IPS-NIHi7 (cell line): Measurements from ENCODE around the gene ATPAF1.

Source experiments
- DNase-seq: peaks from one replicate; pipeline ENCODE4 v3.0.0; 2012; ENCODE audit warnings: mixed read lengths; ENCODE audit errors: extremely low spot score

ATPAF1 gene

DNA sequence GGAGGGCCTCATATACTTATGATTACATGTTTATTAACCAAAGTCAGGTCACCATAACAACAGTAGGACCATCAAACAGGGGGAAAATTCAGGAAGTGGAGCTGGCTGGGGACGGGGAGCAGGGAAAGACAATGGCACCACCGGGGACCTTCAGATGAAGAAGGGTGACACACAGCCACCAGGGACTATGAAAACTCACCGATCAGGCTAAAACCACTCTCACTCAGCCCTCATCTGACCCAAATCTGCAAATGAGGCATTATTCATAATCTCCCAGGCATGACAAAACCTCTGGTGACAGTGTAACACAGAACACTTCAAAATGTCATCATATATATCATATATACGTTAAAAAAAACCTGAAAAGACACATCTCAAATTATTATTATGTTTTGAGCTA is 75.3 kb downstream of the ATPAF1 start:
- no peak for DNase-seq

DNA sequence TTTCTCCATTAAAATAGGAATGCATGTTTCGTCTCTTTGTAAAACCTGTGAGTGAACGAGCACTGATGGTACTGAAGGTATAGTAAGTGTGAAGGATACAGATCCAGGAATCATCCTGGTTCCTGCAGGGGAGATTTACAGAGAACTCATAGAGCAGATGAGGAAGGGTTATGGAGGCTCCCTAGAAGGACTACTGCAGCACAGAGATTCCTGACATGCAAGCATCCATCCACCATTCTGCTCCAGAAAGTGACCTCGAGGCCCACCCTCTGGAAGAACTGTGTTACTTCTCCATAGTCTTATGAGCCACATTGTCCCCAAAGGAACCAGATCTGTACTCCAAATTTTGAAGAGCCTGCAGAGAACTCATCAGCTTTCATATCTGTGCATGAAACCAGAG is 78.6 kb downstream of the ATPAF1 start:
- no peak for DNase-seq

DNA sequence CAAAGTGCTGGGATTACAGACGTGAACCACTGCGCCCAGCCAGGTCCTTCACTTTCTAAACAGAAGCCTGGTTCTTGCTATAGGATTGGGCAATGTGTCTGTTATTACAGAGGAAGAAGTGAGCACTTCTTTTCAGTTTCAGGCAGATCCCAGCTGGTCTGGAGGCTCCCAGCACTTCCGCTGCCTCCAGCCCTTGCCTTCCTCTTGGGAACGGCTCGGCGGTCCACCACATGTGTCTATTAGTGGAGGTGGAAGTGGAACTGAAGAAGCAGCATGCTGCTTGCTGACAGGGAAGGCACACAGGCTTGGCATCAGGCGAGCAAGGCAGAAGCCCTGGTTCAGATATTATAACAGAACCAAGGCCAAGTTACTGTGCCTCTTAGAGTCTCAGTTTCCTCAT is 81.1 kb downstream of the ATPAF1 start:
- no peak for DNase-seq

DNA sequence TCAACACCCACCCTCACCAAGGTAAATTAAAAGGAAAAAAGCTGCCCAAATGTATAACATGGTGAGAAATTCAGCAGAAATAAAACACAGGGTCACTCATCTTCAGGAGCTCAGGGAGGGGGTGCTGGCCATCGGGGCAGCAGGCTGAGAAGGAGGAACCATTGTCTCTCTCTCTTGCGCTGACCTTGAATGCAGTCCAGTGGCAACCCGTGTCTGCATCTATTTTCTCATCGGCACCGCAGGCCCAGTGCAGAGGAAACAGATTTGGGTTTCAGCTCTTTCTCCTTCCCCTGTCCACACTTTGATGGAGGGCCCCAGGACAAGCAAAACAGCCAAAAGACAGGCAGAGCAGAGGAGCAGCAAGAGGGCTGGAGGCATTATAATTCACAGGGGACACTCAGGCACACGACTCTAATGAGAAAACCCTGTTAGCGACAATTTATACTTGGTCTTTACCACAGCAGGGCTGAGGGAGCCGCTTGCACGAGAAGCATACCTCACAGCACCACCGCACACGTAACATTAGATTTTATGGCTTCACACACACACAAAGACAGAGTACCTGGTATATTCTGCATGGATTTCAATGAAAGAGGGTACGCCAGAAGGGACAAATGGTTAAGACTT is 82.7 kb downstream of the ATPAF1 start:
- DNase-seq = no peak

DNA sequence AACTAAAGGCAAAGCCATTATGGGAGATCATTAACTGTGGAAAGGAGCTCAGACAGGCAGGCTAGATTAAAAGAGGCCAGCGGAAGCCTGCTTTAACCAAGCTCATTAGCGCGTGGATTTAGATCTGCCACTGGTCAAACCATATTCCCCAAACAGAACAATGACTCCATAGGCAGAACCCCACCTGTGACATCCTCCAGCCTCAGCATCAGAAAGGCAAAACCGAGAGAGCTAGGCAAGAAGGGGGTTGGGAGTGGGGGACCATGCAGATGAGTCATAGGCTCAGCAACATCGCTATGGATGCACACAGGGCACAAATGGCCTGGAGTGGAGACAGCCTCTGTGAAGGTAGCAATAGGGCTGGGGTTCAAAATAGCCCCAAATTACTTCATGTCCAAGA is 84.7 kb downstream of the ATPAF1 start:
- DNase-seq = no peak

DNA sequence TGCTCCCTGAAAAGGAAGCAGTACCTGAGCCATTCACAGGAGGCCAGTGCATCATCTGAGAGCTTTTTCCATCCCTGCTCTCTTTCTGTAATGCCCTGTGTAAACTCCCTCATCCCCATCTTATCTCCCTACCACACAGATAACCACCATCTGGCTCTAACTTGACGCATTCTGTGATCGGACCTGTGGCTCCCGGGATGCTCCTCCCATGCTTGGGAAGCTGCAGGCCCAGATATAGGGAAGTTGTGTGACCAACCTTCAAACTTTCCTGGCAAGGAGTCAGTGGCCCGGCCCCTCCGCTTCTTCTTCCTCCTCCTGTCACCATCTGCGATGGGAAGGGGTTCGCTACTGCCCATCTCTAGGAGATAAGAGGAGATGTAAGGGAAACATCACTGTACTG is 85.2 kb downstream of the ATPAF1 start:
- no peak for DNase-seq
